GM12878 (cell line): ENCODE measurements around the gene SFXN2. TPM values are rescaled to one million over a fixed set of nuclear protein-coding genes. Genes with fewer than 3 reads are reported as not detected.

Experiments
- ATAC-seq: fragments of 200-7000 bp; cut with Tn5 transposase; 3 replicates; pipeline ENCODE4 v1.9.1; 2020; ENCODE audit warnings: mild to moderate bottlenecking, moderate library complexity
- BruUV-seq: library from RNA; stranded (reverse); fragments of 400-500 nt; replicated peaks from 2 replicates; lab custom pipeline; 2021; lab: Mats Ljungman, UMichigan
- CTCF ChIA-PET: fragments of 300-600 bp; sonication (Branson Sonifier 250); formaldehyde crosslinking; extraction: SDS; loops from one replicate; lab custom pipeline; 2021; ENCODE audit warnings: inconsistent platforms; lab: Yijun Ruan, JAX
- POLR2A ChIA-PET: fragments of 350-600 bp; formaldehyde crosslinking; extraction: SDS; loops from one replicate; lab custom pipeline; 2021; ENCODE audit warnings: inconsistent platforms; lab: Charles Lee
- RAD21 ChIA-PET: fragments of 300-600 bp; sonication (Branson Sonifier 250); formaldehyde crosslinking; loops from one replicate; lab custom pipeline; 2023; ENCODE audit warnings: antibody characterized with exemption; ENCODE audit not compliant: unreplicated experiment; lab: Charles Lee
- SMC1A ChIA-PET: fragments of 300-600 bp; sonication (Branson Sonifier 250); formaldehyde crosslinking; loops from one replicate; lab custom pipeline; 2023; ENCODE audit not compliant: unreplicated experiment, uncharacterized antibody; lab: Charles Lee
- DNase-seq: peaks from one replicate; pipeline ENCODE4 v3.0.0-alpha.2; 2011; ENCODE audit warnings: low read depth, low spot score
- FAIRE-seq: peaks from 3 replicates; lab custom pipeline; 2011; peaks lifted over from hg19 to GRCh38; lab: Jason Lieb, UNC
- H2AFZ ChIP-seq: 2 replicates; pipeline ENCODE4 v1.6.0; 2011; ENCODE audit warnings: low read depth, low read length, control low read depth; ENCODE audit not compliant: control insufficient read depth
- H3K27ac ChIP-seq: 2 replicates; pipeline ENCODE4 v1.5.1; 2011; ENCODE audit warnings: control low read depth; ENCODE audit not compliant: control insufficient read depth, insufficient read depth
- H3K27me3 ChIP-seq, 2 experiments: replicated peaks in 1 of 2; 2 replicates each; pipeline versions ENCODE4 v1.6.0 to v1.6.1; 2011; ENCODE audit warnings: low read length in 1 of 2; ENCODE audit not compliant: control insufficient read depth in 2 of 2, insufficient read depth in 2 of 2
- H3K36me3 ChIP-seq, 2 experiments: 2 replicates each; pipeline ENCODE4 v1.5.1; 2011; ENCODE audit warnings: low read length in 1 of 2; ENCODE audit not compliant: control insufficient read depth in 2 of 2, insufficient read depth in 2 of 2
- H3K4me1 ChIP-seq: 2 replicates; pipeline ENCODE4 v1.6.1; 2011; ENCODE audit warnings: mild to moderate bottlenecking, low read length, moderate library complexity, mixed read lengths; ENCODE audit not compliant: control insufficient read depth, insufficient read depth
- H3K4me2 ChIP-seq: 2 replicates; pipeline ENCODE4 v1.6.0; 2011; ENCODE audit warnings: control low read depth; ENCODE audit not compliant: control insufficient read depth, insufficient read depth
- H3K4me3 ChIP-seq: fragments of 200-600 bp; sonication (generic); 2 replicates; pipeline ENCODE4 v1.5.1; 2016
- H3K79me2 ChIP-seq: 2 replicates; pipeline ENCODE4 v1.6.0; 2011; ENCODE audit warnings: low read length; ENCODE audit not compliant: control insufficient read depth, insufficient read depth
- H3K9ac ChIP-seq: 2 replicates; pipeline ENCODE4 v1.8.0; 2011; ENCODE audit warnings: low read length, control low read depth, mixed read lengths; ENCODE audit not compliant: control insufficient read depth, insufficient read depth
- H3K9me3 ChIP-seq: replicated peaks from 3 replicates; pipeline ENCODE4 v1.5.1; 2011; ENCODE audit warnings: mild to moderate bottlenecking, low read length; ENCODE audit not compliant: control insufficient read depth, insufficient read depth
- H4K20me1 ChIP-seq: 2 replicates; pipeline ENCODE4 v1.6.0; 2011; ENCODE audit not compliant: control insufficient read depth, insufficient read depth
- ESRRA ChIP-seq: IDR thresholded peaks from 2 replicates; pipeline ENCODE4 v1.6.1; 2012; ENCODE audit warnings: mild to moderate bottlenecking, low read length, improper control_type of control experiment
- IKZF1 ChIP-seq: fragments of 450-650 bp; conservative IDR thresholded peaks from 2 replicates; pipeline ENCODE4 v1.6.1; 2017; ENCODE audit warnings: antibody characterized with exemption, mild to moderate bottlenecking
- MEF2B ChIP-seq: fragments of 450-650 bp; IDR thresholded peaks from 2 replicates; pipeline ENCODE4 v1.6.1; 2018; ENCODE audit warnings: mild to moderate bottlenecking, moderate library complexity; ENCODE audit not compliant: partially characterized antibody, poor library complexity, severe bottlenecking
- MXI1 ChIP-seq: fragments of 150-350 bp; IDR thresholded peaks from 2 replicates; pipeline ENCODE4 v1.6.1; 2011; ENCODE audit warnings: low read depth, mild to moderate bottlenecking, inconsistent platforms, low read length, improper control_type of control experiment
- RELA ChIP-seq: fragments of 450-650 bp; IDR thresholded peaks from 2 replicates; pipeline ENCODE4 v1.8.0; 2014; ENCODE audit warnings: borderline replicate concordance; ENCODE audit not compliant: partially characterized antibody
- ZBED1 ChIP-seq: IDR thresholded peaks from 2 replicates; pipeline ENCODE4 v1.6.1; 2016; ENCODE audit warnings: borderline replicate concordance
- whole genome bisulfite sequencing: methylation state at CpG from one replicate; pipeline ENCODE4 v1.1.6; 2016; ENCODE audit warnings: low lambda C conversion rate; ENCODE audit not compliant: insufficient replicate concordance, insufficient coverage; ENCODE audit errors: missing lambda C conversion rate; 5-methylcytosine and 5-hydroxymethylcytosine counted together
- in situ Hi-C: fragments of 300-500 bp; cut with MboI; formaldehyde crosslinking; loops from 9 replicates; pipeline ENCODE4 v1.14.3; 2018; ENCODE audit warnings: mixed read lengths
- intact Hi-C: fragments of 100-400 bp; cut with micrococcal nuclease; formaldehyde crosslinking; loops from one replicate; pipeline ENCODE4 v1.14.2; 2022; ENCODE audit not compliant: unreplicated experiment
- polyA plus RNA-seq, 11 experiments: library from polyadenylated mRNA; depleted of rRNA in 4 of 11; unstranded in 6 of 11; stranded (reverse) in 5 of 11; fragments of >200 nt; fragmentation: Nextera tagmentation in 4 of 11; fragmentation: Illumina TruSeq in 1 of 11; extraction: Ambion mirVana in 4 of 11; extraction: Trizol in 1 of 11; gene quantifications; 1 replicate in 1 of 11; 2 replicates in 10 of 11; pipeline versions ENCODE4 v1.2.1 to v1.2.3, GENCODE V29; 2011 to 2016; ENCODE audit warnings: inconsistent platforms in 2 of 11, missing spikeins in 2 of 11, low read depth in 1 of 11
- total RNA-seq, 4 experiments: library from RNA; depleted of rRNA in 3 of 4; stranded (reverse); fragments of >200 nt in 3 of 4; fragmentation: Illumina TruSeq in 1 of 4; extraction: Trizol in 1 of 4; gene quantifications; 2 replicates each; pipeline versions ENCODE4 v1.2.1 to v1.2.3, GENCODE V29; 2013 to 2021

SFXN2 gene
- total and polyA plus RNA-seq, 10 of the 15 experiments (the other 5 are each of a cell fraction or from before 2014, with no cell fraction given): 8.8 to 22.5 (median 18.5) TPM

- DNase-seq (no peak), FAIRE-seq (no peak), ATAC-seq (no peak)
- Histone ChIP-seq H3K4me1 (no peaks in the 10 kb centered on the region), H3K27me3 (no peaks in the 10 kb centered on the region), H3K9me3 (no peaks in the 10 kb centered on the region), H3K4me2 (no peak overlapping the region), H3K36me3 (peaks cover 6 to 16% of the 10 kb centered on the region in 2 experiments; a peak in 3 of 4 replicates), H3K4me3 (no peak overlapping the region), H4K20me1 (no peaks in the 10 kb centered on the region), H3K27ac (no peak overlapping the region), H3K9ac (no peak overlapping the region), H3K79me2 (no peaks in the 10 kb centered on the region), H2AFZ (no peak overlapping the region)
- CTCF ChIA-PET: interaction anchor here (0.6 to 2.9 kb wide), 11 partner anchors 11 to 260 kb away, joined by 3 to 13 read pairs (median 4); partner anchors contain the start of genes ARL3 and SFXN2
- SMC1A ChIA-PET: interaction anchor here (0.5 to 2.4 kb wide), 4 partner anchors 12 to 175 kb away, joined by 3 to 13 read pairs (median 3); partner anchors contain the start of genes ARL3 and SFXN2
- RAD21 ChIA-PET: interaction anchor here (1.0 to 2.4 kb wide), 2 partner anchors 12 to 174 kb away, joined by 5 to 10 read pairs; no protein-coding TSS in a partner anchor
- 81% methylated on average over 13 of the region's 13 CpGs for WGBS
- BruUV-seq: no TSS peak
- in situ Hi-C loops: loop anchor here (5.0 kb wide), 1 partner anchor 175 kb away; no protein-coding TSS in a partner anchor
- TF ChIP-seq IKZF1 (no peak), MEF2B (no peak), MXI1 (no peak), ESRRA (no peak), RELA (no peak), ZBED1 (no peak)
- POLR2A ChIA-PET: interaction anchor here (0.5 to 1.9 kb wide), 4 partner anchors 11 to 530 kb away, joined by 3 to 5 read pairs (median 4); no protein-coding TSS in a partner anchor
- intact Hi-C loops: loop anchor here (5.0 to 10.0 kb wide), 2 partner anchors 110 to 338 kb away; partner anchors contain the start of gene CYP17A1
Observed at GRCh38 chr10:102727037-102727818, 12.8 kb downstream of the SFXN2 start.
